Activated CD8-positive, alpha-beta T cell treated with anti-CD3 and anti-CD28 coated beads for 36 hours (primary cell): Measurements from ENCODE around the gene SMIM44. TPM values are rescaled to one million over a fixed set of nuclear protein-coding genes. Genes with fewer than 3 reads are reported as not detected.

Experiments used
- ATAC-seq: fragments of 200-7000 bp; cut with Tn5 transposase; one replicate; pipeline ENCODE4 v1.10.0; 2021; ENCODE audit warnings: mild to moderate bottlenecking, moderate library complexity
- CTCF ChIA-PET: fragments of 350-600 bp; sonication (Branson Sonifier 250); formaldehyde crosslinking; loops from one replicate; lab custom pipeline; 2021; ENCODE audit warnings: antibody characterized with exemption; lab: Charles Lee
- POLR2A ChIA-PET: fragments of 350-600 bp; sonication (Branson Sonifier 250); formaldehyde crosslinking; loops from one replicate; lab custom pipeline; 2021; ENCODE audit warnings: antibody characterized with exemption; lab: Charles Lee
- DNase-seq: peaks from one replicate; pipeline ENCODE4 v3.0.0-alpha.2; 2020
- H3K27ac Mint-ChIP-seq: one replicate; pipeline ENCODE4 v1.8.0; 2021; ENCODE audit warnings: mild to moderate bottlenecking, mixed read lengths
- H3K27me3 Mint-ChIP-seq: one replicate; pipeline ENCODE4 v1.8.0; 2021; ENCODE audit warnings: mixed read lengths
- H3K36me3 Mint-ChIP-seq: one replicate; pipeline ENCODE4 v1.8.0; 2021; ENCODE audit warnings: low read depth, mixed read lengths
- H3K4me1 Mint-ChIP-seq: one replicate; pipeline ENCODE4 v1.8.0; 2021; ENCODE audit warnings: low read depth, mixed read lengths
- H3K4me3 Mint-ChIP-seq: one replicate; pipeline ENCODE4 v1.8.0; 2021; ENCODE audit warnings: mild to moderate bottlenecking, moderate library complexity, mixed read lengths
- H3K9me3 Mint-ChIP-seq: one replicate; pipeline ENCODE4 v1.8.0; 2021; ENCODE audit warnings: mixed read lengths
- intact Hi-C: fragments of 100-400 bp; cut with micrococcal nuclease; formaldehyde crosslinking; loops from one replicate; pipeline ENCODE4 v1.10.0; 2022
- total RNA-seq, 2 experiments: library from RNA; stranded (reverse); gene quantifications; one replicate each; pipeline ENCODE4 v1.2.3, GENCODE V29; 2021
- TF ChIP-seq, protein P1 (sequence below): fragments of 200-600 bp; IDR thresholded peaks from one replicate; pipeline ENCODE4 v1.8.0; 2022; ENCODE audit warnings: antibody characterized with exemption, mild to moderate bottlenecking

SMIM44 gene
- total RNA-seq, 2 experiments from 2014 or later, result not detected

DNA sequence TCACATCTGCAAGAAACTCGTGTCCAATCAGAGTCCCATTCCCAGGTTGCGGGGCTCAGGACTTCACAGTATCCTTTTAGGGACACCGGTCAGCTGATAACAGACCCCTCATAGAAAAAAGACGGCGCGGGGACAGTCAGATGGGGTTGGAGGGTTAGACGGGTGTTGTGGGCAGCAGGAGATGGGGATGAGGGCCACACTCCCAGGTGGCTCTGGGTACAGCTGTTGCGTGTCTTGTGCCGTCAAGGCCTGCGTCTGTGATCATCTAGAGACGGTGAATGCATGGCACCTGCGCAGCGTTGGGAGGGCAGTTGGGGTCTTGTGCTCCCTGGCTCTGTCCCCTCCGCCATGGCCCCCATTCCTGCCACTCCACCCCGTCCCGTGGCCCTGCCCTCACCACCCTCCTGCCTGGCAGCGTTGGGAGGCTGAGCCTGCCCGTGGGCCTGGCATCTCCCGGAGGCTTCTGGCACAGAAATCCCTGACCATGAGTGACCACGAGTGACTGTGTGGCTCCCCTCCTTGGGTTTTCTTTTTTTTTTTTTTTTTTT, 41.7 kb upstream of the SMIM44 start:
- no peak for DNase-seq
- ChIA-PET POLR2A (no interaction called here), CTCF (no interaction called here)
- peaks cover 4% of the 10 kb centered on the region for H3K4me1 Mint-ChIP-seq
- intact Hi-C loops, result no loop called here
- no peaks in the 10 kb centered on the region for H3K9me3 Mint-ChIP-seq
- no peak overlapping the region for H3K27ac Mint-ChIP-seq
- no peaks in the 10 kb centered on the region for H3K27me3 Mint-ChIP-seq
- no peak for ATAC-seq
- no peaks in the 10 kb centered on the region for H3K36me3 Mint-ChIP-seq
- H3K4me3 Mint-ChIP-seq, result no peak overlapping the region
- TF ChIP-seq, protein P1, sequence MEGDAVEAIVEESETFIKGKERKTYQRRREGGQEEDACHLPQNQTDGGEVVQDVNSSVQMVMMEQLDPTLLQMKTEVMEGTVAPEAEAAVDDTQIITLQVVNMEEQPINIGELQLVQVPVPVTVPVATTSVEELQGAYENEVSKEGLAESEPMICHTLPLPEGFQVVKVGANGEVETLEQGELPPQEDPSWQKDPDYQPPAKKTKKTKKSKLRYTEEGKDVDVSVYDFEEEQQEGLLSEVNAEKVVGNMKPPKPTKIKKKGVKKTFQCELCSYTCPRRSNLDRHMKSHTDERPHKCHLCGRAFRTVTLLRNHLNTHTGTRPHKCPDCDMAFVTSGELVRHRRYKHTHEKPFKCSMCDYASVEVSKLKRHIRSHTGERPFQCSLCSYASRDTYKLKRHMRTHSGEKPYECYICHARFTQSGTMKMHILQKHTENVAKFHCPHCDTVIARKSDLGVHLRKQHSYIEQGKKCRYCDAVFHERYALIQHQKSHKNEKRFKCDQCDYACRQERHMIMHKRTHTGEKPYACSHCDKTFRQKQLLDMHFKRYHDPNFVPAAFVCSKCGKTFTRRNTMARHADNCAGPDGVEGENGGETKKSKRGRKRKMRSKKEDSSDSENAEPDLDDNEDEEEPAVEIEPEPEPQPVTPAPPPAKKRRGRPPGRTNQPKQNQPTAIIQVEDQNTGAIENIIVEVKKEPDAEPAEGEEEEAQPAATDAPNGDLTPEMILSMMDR, result no peak

DNA sequence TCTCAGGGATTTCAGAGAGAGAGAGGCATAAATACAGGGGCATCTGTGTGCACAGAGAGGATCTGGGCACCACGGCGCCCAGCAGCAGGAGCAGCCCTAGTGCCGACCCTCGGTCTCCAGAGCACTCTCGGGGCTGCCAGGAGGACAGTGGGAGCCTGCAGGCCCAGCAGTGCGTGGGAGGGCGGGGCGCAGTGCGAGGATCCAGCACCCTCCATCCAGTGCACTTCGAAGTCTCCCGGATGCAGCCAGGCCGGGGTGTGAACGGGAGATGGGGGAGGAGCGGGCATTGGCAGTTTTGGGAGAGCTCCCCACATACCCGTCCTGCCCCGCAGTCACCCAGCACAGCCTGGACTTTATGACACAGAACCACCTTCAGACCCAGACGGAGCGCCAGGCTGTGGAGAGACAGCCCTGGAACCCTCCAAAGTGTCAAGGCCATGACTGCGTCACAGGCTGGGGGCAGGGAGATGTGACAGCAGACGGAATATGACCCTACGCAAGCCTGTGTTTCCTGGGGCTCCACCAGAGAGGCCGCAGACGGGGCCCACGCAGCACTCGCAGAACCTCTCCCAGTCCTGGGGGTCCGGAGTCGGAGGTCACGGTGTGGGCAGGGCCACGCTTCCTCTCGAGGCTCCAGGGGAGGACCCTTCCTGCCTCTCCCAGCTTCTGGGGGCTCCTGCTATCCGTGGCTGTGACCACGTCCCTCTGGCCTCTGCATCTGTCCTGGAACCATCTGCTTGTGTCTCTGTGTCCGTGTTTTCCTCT, 41.0 kb upstream of the SMIM44 start:
- no peak overlapping the region for H3K27ac Mint-ChIP-seq
- no peaks in the 10 kb centered on the region for H3K9me3 Mint-ChIP-seq
- no peak overlapping the region for H3K4me3 Mint-ChIP-seq
- TF ChIP-seq, protein P1, result no peak
- no peak for DNase-seq
- H3K36me3 Mint-ChIP-seq, result no peaks in the 10 kb centered on the region
- no peak for ATAC-seq
- intact Hi-C loops, result no loop called here
- no peaks in the 10 kb centered on the region for H3K27me3 Mint-ChIP-seq
- CTCF ChIA-PET, result no interaction called here
- POLR2A ChIA-PET, result interaction anchor here (1.0 kb wide), 1 partner anchor 14 kb away, joined by 3 read pairs; no protein-coding TSS in a partner anchor
- H3K4me1 Mint-ChIP-seq, result peaks cover 4% of the 10 kb centered on the region

DNA sequence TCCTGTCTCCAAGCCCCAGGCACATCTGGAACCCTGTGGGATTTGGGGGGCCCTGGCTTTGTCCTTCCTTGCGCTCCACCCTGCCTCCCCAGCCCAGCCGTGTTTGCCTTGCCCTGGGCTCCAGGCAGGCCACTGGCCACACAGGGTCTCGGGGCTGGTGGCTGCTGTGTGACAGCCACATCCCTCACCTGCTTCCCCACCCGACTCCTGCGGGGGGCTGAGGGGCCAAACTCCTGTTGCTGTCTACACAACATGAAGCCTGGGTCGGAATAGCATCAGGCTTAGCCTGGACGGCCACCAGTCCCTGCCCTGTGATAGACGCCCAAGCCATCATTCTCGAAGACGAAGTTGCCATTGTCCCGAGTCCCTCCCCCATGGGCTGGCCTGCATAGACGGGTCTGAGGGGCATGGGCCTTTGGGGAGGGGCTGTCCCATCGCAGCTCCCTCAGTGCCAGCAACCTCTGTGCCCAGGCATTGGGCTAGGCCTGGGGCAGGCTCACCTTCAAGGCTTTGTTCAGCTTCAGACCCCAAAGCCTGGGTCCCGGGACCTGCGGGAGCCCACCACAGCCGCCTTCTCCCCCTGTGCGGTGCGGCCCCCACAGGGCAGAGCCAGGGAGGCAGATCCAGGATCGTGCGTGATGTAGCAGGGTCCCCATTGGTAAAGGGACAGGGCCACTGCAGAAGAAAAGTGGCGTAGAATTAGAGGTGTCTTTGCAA, 40.3 kb upstream of the SMIM44 start:
- intact Hi-C loops, result no loop called here
- no peaks in the 10 kb centered on the region for H3K36me3 Mint-ChIP-seq
- ChIA-PET POLR2A (interaction anchor here (1.0 kb wide), 1 partner anchor 14 kb away, joined by 3 read pairs; no protein-coding TSS in a partner anchor), CTCF (no interaction called here)
- H3K27ac Mint-ChIP-seq, result no peak overlapping the region
- H3K4me3 Mint-ChIP-seq, result no peak overlapping the region
- H3K27me3 Mint-ChIP-seq, result no peaks in the 10 kb centered on the region
- TF ChIP-seq, protein P1, result no peak
- no peak for ATAC-seq
- DNase-seq, result no peak
- peaks cover 6% of the 10 kb centered on the region for H3K4me1 Mint-ChIP-seq
- no peaks in the 10 kb centered on the region for H3K9me3 Mint-ChIP-seq

DNA sequence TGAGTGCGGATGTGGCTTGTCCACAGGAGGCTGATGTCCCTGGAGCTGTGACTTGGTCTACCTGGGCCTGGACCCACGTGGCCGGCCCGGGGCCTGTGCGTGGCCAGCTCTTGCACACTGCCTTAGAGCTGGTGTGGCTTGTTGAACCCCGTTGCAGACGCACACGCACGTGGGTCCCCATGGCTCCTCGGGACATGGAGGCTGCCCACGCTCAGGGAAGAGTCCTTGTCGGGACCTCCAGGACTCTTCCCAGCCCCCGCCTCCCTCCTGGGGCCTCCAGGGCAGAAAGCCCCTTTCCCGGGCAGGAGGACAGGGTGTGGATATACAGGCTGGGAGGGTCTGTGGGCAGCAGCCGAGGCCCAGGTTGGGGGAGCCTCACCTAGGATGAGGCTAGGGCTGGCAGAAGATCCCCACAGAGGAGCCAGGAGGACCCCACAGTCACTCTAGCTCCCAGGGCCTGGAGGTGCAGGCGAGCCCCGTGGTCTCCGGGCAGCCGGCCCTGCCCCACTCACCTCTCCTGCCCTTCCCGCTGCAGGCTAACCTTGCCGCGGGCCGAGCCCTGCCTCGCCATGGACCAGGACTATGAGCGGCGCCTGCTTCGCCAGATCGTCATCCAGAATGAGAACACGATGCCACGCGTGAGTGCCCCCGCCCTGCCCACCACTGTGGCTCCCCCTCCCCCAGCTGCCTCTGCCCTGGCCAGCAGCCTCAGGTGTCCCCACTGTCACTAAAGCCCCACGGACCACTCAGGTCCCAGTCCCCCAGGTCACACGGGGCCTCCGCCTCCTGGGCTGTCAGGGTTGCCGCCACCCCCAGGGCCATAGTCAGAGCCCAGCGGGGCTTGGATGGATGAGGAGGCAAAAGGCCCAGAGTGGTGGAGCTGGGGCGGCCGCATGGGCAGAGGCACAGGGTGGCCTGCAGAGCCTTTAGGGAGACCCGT, 39.5 kb upstream of the SMIM44 start:
- no peak overlapping the region for H3K4me3 Mint-ChIP-seq
- H3K36me3 Mint-ChIP-seq, result no peaks in the 10 kb centered on the region
- intact Hi-C loops, result no loop called here
- no peak for DNase-seq
- H3K27me3 Mint-ChIP-seq, result no peaks in the 10 kb centered on the region
- TF ChIP-seq, protein P1, result no peak
- ChIA-PET CTCF (no interaction called here), POLR2A (interaction anchor here (0.7 to 0.8 kb wide), 2 partner anchors 9 to 10 kb away, joined by 3 read pairs; no protein-coding TSS in a partner anchor)
- H3K27ac Mint-ChIP-seq, result no peak overlapping the region
- no peak for ATAC-seq
- peaks cover 12% of the 10 kb centered on the region for H3K4me1 Mint-ChIP-seq
- H3K9me3 Mint-ChIP-seq, result no peaks in the 10 kb centered on the region
